GM21529 (cell line): Measurements from ENCODE around the gene HMCN1.
"Not testable (repeated sequence)": the region's sequence is repeated elsewhere in the genome, so short reads cannot be mapped to it uniquely, and the experiment has no call there.

Source experiments
- ATAC-seq: cut with Tn5 transposase; IDR thresholded peaks from one replicate; pipeline ENCODE4 v1.9.1; 2021; ENCODE audit not compliant: unreplicated experiment

The HMCN1 gene

GRCh38 chr1:185739967-185740366, 5.8 kb downstream of the HMCN1 start:
- no peak for ATAC-seq

- no peak for ATAC-seq
These were observed 7.4 kb downstream of the HMCN1 start for GRCh38 chr1:185741551-185741950.

- no peak for ATAC-seq
These were observed 8.2 kb downstream of the HMCN1 start for GRCh38 chr1:185742403-185742802.

GRCh38 chr1:185745165-185745564, 11.0 kb downstream of the HMCN1 start:
- ATAC-seq = no peak

- ATAC-seq = no peak
These were observed 24.9 kb downstream of the HMCN1 start for GRCh38 chr1:185759061-185759460.

GRCh38 chr1:185761841-185762240, 27.6 kb downstream of the HMCN1 start:
- no peak for ATAC-seq

GRCh38 chr1:185767508-185768120, 33.4 kb downstream of the HMCN1 start:
- no peak for ATAC-seq

GRCh38 chr1:185768371-185768770, 34.2 kb downstream of the HMCN1 start:
- ATAC-seq = no peak

- ATAC-seq = no peak
These were observed 34.9 kb downstream of the HMCN1 start for GRCh38 chr1:185769136-185769535.

- no peak for ATAC-seq
These were observed 40.2 kb downstream of the HMCN1 start for GRCh38 chr1:185774394-185774793.

- ATAC-seq = no peak
These were observed 41.3 kb downstream of the HMCN1 start for GRCh38 chr1:185775501-185775900.

GRCh38 chr1:185776522-185776921, 42.3 kb downstream of the HMCN1 start:
- no peak for ATAC-seq

- ATAC-seq = not testable (repeated sequence)
These were observed 49.7 kb downstream of the HMCN1 start for GRCh38 chr1:185783860-185784259.

GRCh38 chr1:185785586-185785985, 51.4 kb downstream of the HMCN1 start:
- ATAC-seq = no peak

GRCh38 chr1:185786524-185786923, 52.3 kb downstream of the HMCN1 start:
- no peak for ATAC-seq

GRCh38 chr1:185787238-185787637, 53.0 kb downstream of the HMCN1 start:
- no peak for ATAC-seq

- ATAC-seq = no peak
These were observed 54.2 kb downstream of the HMCN1 start for GRCh38 chr1:185788386-185788785.

- no peak for ATAC-seq
These were observed 55.5 kb downstream of the HMCN1 start for GRCh38 chr1:185789501-185790193.

- ATAC-seq = no peak
These were observed 56.1 kb downstream of the HMCN1 start for GRCh38 chr1:185790194-185790735.

GRCh38 chr1:185792040-185792439, 57.8 kb downstream of the HMCN1 start:
- no peak for ATAC-seq

- not testable (repeated sequence) for ATAC-seq
These were observed 60.3 kb downstream of the HMCN1 start for GRCh38 chr1:185794495-185794894.

GRCh38 chr1:185795181-185795580, 61.0 kb downstream of the HMCN1 start:
- no peak for ATAC-seq
